HG03565 (cell line): ENCODE results near the gene ATP13A1.
"Not testable (repeated sequence)": the region's sequence is repeated elsewhere in the genome, so short reads cannot be mapped to it uniquely, and the experiment has no call there.

Experiments
- ATAC-seq: cut with Tn5 transposase; IDR thresholded peaks from one replicate; pipeline ENCODE4 v1.9.1; 2021; ENCODE audit warnings: mild to moderate bottlenecking, moderate library complexity; ENCODE audit not compliant: unreplicated experiment

Gene ATP13A1

DNA sequence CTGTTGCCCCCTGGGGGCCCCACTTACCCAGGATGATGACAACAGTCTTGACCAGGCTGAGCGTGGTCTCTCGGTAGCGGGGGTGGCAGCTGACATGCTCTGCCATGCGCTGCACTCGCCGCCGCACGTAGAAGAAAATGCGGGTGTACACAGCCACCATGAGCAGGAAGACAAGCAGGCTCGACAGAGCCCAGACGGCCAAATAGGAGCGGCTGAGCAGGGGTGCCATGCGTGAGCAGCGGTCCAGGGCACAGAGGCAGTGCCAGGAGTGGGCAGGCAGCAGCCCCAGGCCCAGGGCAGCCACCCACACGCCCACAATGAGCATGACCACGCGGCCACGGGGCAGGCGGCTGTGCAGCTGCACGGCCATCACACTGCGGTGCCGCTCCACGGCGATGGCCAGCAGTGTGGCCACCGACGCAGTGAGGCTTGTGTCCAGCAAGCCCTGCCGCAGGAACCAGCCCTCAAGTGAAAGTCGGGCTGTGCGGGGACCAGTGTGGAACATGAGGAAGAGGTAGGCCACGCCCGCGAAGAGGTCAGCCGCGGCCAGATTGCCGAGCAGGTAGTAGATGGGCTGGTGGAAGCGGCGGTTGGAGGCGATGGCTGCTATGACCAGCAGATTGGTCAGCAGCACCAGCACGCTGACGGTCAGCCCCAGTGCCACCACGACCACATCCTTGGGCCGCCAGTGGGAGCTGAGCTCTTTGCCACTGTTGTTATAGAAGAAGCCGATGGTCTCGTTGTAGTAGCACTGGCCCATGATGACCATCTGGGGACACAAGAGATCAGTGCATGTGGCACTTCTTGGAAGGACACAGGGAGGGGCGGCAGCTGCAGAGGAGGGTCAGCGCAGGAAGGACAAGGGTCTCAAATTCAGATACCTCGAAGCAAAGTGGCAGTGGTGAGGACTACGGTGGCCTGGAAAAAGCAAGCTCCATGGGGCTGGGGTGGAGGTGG is 36.7 kb downstream of the ATP13A1 start:
- no peak for ATAC-seq

DNA sequence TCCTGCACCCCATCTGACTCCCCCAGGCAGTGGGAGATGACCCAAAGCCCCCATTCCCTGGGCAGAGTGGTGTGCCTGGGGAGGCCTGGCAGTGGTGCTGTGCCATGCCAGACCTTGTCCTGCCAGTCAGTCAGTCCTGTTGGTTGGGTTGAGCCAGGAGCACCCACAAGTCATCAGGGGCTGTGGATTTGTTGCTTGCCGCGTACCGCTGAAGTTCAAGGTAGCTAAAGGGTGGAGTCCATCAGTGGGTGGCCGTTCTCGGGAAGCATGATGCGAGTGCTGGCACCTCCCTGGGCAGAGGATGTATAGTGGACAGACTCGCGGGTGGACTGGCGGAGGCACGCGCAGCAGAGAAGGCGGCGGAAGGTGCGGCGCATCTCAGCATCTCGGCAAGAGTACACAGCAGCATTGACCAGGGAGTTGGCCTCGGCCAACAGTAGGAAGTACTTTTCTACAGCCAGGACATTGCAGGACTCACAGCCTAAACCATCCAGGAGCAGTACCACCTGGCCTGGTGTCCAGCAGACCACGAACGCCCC is 39.4 kb downstream of the ATP13A1 start:
- ATAC-seq: no peak

DNA sequence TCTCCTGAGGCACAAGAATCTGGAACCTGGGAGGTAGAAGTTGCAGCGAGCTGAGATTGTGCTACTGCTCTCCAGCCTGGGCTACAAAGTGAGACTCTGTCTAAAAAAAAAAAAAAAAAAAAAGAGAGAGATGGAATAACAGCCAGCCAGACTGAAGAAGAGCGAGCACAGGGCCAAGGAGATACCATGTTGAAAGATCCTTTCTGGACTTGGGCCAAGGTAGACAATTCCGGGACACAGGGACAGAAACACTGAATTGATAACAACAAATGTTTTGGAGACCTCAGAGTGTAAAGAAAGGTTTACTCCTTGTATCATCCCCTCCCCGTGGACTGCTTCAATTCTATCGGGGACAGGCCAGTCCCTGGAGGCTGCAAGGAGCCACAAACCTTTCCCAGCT is 40.1 kb downstream of the ATP13A1 start:
- ATAC-seq: no peak

DNA sequence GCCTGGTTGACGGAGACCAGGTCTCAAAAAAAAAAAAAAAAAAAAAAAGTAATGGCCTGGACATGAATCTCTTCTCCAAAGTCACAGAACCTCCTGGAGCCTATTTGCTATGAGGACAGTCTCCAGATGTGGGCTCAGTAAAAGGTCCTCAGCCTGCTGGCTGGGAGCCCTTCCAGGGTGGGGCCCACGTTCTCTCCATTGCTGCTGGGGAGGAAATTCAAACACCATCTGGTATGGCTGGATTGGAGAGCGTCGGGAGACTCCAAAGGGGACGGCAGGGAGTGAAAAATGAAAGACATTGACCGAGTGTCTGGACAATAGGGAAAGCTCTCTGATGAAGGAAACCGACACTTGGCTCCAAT is 43.6 kb downstream of the ATP13A1 start:
- ATAC-seq: no peak

DNA sequence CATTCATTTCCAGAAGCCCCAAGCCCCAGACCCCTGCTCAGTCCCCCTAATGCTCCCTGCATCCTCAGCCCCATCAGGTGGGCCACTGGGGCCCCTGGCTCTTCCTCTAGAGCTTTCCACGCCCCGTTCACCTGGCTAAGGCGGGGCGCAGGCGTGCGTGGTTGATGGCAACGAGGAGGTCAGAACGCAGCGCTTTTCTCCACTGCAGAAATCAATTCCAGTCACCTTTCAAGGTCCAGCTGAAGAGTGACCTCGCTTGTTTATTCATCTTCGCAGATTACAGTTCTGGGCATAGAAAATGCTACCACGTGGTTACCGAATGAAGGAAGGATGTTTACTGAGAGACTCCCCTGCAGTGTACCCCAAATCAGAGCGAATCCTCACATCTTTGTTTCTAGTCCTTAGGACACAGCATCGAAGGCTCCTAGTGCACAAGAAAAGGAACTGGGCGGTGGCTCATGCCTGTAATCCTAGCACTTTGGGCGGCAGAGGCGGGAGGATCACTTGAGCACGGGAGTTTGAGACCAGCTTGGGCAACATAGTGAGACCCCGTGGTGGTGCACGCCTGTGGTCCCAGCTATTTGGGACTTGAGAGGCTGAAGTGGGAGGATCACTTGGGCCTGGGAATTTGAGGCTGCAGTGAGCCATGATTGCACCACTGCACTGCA is 44.2 kb downstream of the ATP13A1 start:
- ATAC-seq: no peak

DNA sequence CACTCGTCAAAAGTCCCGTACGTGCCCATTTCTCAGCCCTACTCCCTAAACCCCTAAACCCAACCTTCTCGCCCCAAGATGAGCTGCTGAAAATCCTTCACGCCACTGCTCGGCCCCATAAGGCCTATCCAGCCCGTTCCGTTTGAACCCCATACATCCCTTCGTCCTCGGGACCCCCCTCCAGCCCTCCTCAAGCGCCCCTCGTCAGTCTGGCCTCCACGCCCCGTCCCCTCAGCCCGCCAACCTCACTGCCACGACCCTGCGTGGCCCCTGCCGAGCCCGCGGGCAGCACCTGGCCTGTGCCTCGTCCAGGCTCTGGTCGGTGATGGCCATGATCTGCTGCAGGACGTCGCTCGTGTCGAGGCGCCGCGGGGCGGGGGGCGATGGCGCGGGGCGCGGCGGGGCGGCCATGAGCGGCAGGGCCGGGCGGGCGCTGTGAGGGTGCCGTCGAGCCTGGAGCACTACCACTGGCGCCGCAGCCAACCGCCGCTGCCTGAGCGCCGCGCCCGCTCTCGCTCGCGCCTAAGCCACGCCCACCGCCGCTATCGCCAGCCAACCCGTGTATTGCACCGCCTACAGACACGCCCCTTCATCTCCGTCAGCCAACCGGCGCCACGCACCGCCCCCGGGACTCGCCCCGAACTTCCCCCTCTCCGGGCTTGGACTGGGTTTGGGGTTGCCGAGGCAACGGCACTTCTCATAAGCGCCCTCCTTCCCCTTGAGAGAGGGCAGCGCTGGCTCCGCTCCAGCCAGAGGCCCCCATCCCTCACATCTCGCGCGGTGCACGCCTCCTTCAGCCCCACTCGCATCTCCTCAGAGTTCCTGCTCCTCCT is 45.0 kb downstream of the ATP13A1 start, which contains the start of gene PBX4:
Gene PBX4, minus strand, starts transcription at position 469 of the 833 bp plus-strand sequence. Its CDS starts 58 bp downstream, at position 411.
- peak; percentile 91 for ATAC-seq

DNA sequence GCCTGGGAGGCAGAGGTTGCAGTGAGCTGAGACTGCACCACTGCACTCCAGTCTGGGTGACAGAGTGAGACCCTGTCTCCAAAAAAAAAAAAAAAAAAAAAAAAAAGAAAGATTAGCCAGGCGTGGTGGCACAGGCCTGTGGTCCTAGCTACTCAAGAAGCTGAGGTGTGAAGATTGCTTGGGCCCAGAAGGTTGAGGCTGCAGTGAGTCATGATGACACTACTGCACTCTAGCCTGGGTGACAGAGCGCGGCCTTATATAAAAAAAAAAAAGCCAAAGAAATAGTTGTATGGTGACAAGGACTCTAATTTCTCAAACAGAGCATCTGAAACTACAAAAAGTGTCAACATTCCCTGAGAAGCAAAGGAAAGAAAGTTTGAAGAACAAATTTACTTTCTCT is 48.4 kb downstream of the ATP13A1 start:
- no peak for ATAC-seq

DNA sequence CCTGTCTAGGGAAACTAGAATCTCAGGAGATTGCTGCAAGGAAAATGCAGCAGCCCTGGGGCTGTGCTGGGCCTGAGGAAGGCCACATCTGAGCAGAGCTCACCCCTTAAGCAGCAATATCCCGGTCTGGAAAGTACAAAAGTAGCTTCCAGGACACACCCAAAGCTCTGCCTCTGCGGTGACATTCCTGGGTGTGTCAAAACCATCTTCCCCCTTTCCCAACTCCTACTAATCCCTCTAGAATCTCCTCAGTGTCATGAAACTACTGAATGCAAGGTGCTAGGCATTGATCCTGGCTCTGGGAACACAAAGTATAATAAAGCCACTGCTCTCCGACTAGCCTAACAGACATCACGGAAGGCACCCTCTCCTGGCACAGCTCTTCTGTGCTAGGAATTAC is 50.0 kb downstream of the ATP13A1 start:
- no peak for ATAC-seq

DNA sequence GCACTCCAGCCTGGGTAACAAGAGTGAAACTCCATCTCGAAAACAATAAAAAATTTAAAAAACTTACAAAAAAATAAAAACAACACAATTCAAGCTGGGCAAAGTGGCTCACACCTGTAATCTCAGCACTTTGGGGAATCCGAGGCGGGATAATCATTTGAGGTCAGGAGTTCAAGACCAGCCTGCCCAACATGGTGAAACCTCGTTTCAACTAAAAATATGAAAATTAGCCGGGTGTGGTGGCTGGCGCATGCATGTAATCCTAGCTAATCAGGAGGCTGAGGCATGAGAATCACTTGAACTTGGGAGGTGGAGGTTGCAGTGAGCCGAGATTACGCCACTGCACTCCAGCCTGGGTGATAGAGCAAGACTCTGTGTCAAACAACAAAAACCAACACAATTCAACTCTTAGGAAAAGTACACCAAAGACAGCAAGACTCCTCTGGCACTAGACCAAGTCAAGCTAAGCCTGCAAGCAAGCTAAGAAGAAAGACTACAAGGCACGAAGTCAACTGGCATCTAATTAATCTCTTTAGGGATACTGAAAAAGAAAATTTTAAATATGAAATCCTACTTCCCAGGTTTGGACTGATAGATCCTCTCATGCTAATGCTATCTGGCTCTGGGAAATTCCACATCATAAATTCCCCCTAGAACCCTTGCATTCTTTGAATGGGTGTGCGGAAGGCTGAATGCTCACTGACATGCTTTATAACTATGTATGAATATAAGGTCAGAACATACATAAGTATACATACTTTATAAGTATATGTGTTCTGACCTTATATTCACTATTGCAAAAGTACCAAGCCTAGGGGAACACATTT is 52.9 kb downstream of the ATP13A1 start:
- no peak for ATAC-seq

DNA sequence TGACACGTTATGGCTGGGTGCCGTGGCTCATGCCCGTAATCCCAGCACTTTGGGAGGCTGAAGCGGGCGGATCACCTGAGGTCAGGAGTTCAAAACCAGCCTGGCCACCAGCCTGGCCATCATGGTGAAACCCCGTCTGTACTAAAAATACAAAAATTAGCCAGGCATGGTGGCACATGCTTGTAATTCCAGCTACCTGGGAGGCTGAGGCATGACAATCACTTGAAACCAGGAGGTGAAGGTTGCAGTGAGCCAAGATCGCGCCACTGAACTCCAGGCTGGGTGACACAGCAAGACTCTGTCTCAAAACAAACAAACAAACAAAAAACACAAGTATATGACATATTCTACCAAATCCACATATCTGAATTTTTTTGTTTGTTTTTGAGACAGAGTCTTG is 56.8 kb downstream of the ATP13A1 start:
- ATAC-seq: not testable (repeated sequence)

DNA sequence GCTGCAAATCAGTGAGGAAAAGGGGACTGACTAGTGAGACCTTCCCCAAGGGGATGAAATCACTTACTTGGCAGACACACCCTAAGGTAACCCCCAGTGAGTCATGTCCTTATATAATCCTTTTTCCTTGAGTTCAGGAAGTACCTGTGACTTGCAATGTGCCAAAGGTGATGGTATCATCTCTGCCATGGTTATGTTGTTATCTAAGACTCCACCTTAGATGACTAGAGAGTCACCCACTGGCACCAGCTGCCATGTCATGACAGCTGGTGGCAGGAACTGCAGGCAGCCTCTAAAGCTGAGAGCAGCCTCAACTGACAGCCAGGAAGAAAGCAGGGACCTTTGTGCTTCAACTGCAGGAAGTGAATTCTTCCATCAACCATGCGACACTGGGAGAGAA is 57.5 kb downstream of the ATP13A1 start:
- no peak for ATAC-seq

DNA sequence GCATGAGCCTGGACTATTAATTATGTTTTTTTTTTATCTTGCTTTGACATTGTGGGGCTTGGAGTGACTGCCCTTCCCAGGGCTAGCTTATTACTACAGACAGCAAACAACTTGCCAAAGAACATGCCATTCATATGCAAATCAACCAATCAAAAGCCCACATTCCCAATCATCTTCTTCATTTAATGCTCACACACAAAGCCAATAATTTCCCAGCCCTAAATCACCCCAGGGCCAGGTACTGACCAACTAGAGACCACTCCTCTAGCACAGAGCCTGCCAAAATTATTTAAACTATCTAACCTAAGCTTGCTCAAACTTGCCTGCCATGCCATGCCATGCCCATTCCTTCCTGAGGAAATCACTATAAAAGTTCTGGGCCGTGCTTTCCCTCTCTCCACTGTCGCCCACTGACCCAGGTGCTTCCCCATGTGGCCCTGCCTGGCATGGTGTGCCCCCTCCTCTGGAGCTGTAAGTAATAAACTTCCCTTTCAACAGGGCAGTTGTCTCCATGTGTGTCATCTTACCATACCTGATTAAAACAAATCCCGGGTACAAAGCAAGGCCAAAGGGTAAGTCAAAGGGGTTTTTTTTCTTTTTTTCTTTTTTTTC is 60.7 kb downstream of the ATP13A1 start:
- no peak for ATAC-seq

DNA sequence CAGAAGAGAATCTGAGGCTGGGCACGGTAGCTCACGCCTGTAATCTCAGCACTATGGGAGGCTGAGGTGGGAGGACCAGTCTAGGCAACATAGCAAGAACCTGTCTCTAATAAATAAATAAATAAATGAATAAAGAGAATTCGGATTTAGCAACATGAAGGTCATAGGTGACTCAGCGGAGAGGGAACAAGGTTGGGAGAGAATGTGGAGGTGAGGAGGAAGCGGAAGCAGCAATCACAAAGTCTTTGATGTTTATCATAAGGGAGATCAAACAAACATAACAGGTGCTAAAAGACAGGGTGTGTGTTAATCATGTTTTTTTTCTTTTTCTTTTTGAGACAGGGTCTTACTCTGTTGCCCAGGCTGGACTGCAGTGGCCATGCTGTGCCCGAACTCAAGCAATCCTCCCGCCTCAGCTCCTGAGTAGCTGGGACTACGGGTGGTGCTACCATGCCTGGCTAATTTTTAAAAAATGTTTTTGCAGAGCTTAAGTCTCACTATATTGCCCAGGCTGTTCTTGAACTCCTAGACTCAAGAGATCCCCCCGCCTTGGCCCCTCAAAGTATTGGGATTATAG is 61.3 kb downstream of the ATP13A1 start:
- no peak for ATAC-seq

DNA sequence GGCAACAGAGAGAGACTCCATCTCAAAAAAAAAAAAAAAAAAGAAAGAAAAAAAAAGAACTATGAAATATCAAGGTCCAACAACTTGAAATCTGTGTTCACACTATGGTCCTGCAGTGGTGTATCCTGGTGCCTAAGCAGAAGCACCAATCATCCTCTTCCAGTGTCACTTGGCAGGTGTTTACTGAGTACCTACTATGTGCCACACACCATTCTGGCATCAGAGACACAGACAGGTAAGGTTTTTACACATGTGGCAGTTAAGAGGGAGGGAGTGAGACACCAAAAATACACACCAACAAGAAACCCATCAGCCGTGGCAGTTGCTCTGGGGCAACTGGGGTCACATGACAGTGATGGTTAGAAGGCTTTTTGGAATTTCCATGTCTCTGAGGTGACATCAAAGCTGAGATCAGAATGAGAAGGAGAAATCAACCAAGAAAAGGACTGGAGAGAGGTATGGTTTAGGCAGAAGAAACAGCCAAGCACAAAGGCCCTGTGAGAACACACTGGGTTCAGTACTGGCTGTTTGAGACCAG is 62.6 kb downstream of the ATP13A1 start:
- ATAC-seq: no peak

DNA sequence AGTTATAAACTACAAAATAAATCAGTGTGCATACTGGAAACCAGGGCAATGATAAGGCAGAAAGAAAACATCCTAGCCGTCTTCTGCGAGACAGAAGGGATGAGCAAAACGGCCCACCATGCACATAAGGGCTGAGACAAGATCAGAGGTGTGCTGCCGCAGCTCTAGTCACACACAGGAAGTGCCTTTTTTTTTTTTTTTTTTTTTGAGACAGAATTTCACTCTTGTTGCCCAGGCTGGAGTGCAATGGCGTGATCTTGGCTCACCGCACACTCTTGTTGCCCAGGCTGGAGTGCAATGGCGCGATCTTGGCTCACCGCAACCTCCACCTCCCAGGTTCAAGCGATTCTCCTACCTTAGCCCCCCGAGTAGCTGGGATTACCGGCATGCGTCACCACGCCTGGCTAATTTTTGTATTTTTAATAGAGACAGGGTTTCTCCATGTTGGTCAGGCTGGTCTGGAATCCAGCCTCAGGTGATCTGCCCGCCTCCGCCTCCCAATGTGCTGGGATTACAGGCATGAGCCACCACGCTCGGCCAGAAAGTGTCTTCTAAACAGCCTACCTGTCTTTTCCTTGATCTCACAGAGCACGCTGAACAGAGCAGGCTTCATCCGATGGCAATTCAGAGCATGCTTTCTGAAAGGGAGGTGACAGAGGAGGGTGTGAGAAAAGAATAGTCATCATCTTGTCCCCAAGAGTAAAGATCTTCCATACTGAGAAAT is 64.6 kb downstream of the ATP13A1 start:
- ATAC-seq: not testable (repeated sequence)

DNA sequence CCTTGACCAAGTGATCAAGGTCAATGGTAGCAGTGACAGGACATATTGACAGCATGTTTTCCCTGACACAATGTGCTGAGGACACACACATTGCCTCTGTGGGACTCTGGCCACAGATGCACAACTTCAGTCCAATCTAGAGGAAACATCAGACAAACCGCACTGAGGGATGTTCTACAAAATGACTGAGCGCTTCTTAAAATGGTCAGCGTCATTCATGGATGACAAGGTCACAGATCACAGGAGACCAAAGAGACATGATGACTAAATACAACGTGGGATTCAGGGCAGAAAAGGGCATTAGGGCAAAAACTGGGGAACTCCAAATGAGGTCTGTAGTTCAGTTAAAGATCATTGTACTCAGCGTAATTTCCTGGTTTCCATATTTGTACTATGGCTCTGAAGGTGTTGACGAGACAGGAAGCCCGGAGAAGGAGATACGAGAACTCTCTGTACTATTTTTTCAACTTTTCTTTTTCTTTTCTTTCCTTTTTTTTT is 65.6 kb downstream of the ATP13A1 start:
- ATAC-seq: peak; percentile 68
